ENCODE results near the gene ELAVL2.
A peak's percentile ranks its signal among the peaks of the same experiment; 100 is the strongest.

ELAVL2 gene

DNA sequence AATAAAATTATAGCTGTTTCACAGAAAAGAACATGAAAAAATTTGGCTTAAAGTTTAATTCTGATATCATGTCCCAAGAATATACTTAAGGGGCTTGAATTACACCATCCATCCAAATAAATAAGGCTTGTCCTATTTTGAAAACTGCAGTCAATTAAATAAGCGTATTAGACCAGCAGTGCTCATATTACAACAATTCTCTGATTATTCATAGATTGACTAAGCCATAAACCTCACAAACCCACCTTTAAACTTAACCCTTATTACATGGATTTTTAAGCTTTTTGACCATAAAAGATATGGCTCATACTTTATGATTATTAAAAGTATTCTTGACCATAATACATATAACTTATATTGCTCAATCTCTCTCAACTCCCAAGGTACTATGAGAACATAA is 127.9 kb downstream of the ELAVL2 start:
- no peak overlapping the region for H3K27ac Mint-ChIP-seq

DNA sequence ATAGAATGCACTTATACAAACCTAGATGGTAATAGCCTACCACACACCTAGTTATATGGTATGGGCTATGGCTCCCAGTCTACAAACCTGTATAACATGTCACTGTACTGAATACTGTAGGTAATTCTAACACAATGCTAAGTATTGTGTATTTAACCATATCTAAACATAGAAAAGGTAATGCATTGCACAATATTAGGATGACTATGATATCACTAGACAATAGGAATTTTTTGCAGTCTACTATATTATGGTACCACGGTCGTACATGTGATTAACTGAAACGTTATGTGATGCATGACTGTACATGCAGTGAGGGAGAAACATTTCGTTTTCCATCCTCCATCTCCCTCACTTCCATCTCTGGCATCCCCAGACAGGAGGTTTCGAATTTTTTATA is 130.5 kb downstream of the ELAVL2 start:
- no peak overlapping the region for H3K27ac Mint-ChIP-seq
- H3K9me3 Mint-ChIP-seq: no peaks in the 10 kb centered on the region
- H3K36me3 Mint-ChIP-seq (ENCODE audit: low read depth): no peaks in the 10 kb centered on the region
- no peaks in the 10 kb centered on the region for H3K27me3 Mint-ChIP-seq (ENCODE audit: low read depth, poor library complexity)
- peaks cover 8% of the 10 kb centered on the region for H3K4me1 Mint-ChIP-seq
- no peak overlapping the region for H3K4me3 Mint-ChIP-seq
- DNase-seq: no peak
- TF ChIP-seq, protein P1, sequence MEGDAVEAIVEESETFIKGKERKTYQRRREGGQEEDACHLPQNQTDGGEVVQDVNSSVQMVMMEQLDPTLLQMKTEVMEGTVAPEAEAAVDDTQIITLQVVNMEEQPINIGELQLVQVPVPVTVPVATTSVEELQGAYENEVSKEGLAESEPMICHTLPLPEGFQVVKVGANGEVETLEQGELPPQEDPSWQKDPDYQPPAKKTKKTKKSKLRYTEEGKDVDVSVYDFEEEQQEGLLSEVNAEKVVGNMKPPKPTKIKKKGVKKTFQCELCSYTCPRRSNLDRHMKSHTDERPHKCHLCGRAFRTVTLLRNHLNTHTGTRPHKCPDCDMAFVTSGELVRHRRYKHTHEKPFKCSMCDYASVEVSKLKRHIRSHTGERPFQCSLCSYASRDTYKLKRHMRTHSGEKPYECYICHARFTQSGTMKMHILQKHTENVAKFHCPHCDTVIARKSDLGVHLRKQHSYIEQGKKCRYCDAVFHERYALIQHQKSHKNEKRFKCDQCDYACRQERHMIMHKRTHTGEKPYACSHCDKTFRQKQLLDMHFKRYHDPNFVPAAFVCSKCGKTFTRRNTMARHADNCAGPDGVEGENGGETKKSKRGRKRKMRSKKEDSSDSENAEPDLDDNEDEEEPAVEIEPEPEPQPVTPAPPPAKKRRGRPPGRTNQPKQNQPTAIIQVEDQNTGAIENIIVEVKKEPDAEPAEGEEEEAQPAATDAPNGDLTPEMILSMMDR (IDR thresholded peaks at IDR 0.05): no peak

More for the DNA sequence above, 127.9 kb downstream of the ELAVL2 start:
- Mint-ChIP-seq H3K4me1 (peaks cover 8% of the 10 kb centered on the region), H3K4me3 (no peak overlapping the region), H3K9me3 (no peaks in the 10 kb centered on the region), H3K27me3 (ENCODE audit: low read depth, poor library complexity) (no peaks in the 10 kb centered on the region), H3K36me3 (ENCODE audit: low read depth) (no peaks in the 10 kb centered on the region)
- TF ChIP-seq, protein P1 (IDR thresholded peaks at IDR 0.05): no peak
- no peak for DNase-seq

DNA sequence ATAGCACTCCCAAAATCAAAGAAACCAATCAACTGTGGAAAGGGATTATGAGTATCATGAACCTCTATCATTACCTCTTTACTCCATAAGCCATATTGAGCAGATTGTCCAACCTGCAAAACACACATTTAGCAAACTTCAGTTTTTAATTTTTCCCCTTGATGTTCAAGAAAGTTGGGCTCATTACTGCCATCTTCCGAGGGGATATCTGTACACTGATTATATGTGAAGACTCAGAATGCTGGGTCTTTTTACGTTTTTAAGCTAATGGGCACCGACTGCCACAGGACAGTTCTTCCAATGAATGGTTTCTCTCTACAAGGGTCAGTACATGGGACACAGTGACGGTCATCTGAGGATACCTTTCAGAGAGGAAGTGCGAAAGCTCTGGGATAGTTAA is 132.7 kb downstream of the ELAVL2 start:
- H3K27me3 Mint-ChIP-seq (ENCODE audit: low read depth, poor library complexity): no peaks in the 10 kb centered on the region
- no peak for DNase-seq
- no peaks in the 10 kb centered on the region for H3K36me3 Mint-ChIP-seq (ENCODE audit: low read depth)
- H3K9me3 Mint-ChIP-seq: no peaks in the 10 kb centered on the region
- H3K4me3 Mint-ChIP-seq: no peak overlapping the region
- TF ChIP-seq, protein P1 (IDR thresholded peaks at IDR 0.05): no peak
- H3K27ac Mint-ChIP-seq: no peak overlapping the region
- H3K4me1 Mint-ChIP-seq: peaks cover 15% of the 10 kb centered on the region

DNA sequence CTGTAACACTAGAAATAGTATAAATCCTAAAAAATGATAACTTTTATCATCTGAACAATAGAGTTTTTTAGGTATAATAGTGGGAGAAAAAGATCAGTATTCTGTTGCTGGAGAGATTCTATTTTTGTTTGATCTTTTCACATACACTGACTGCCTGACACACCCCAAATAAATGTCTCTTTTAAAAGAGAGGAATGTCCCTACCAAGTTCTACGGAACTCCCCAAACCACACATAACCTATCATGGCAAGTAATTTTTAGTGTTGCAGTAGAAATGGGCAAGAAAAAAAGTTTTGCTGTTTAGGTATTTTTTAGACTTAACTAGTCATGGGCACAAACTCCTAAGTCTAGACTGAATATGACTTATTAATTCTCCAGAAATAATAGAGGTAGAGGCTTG is 139.1 kb downstream of the ELAVL2 start:
- Mint-ChIP-seq H3K4me1 (peaks cover 52% of the 10 kb centered on the region), H3K27ac (no peak overlapping the region), H3K36me3 (ENCODE audit: low read depth) (no peaks in the 10 kb centered on the region), H3K9me3 (no peaks in the 10 kb centered on the region), H3K4me3 (no peak overlapping the region), H3K27me3 (ENCODE audit: low read depth, poor library complexity) (no peaks in the 10 kb centered on the region)
- no peak for DNase-seq
- TF ChIP-seq, protein P1 (IDR thresholded peaks at IDR 0.05): no peak

DNA sequence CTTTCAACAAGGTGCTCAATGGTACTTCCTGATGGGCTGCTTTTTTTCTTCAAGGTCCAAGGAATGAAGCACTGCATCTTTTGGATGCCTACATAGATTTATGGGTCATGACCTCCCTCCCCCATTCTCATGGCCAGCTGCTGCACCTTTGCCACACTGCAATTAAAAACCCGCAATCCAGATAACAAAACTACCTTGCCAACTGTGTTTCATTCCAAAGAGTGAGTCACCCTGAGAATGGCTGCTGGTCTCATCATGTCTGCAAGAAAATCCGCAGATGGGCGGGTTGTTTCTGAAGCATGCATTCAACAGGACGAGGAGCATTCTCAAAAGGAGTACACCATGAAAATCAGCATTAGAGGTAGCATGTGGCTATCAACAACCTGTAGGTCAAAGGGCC is 139.8 kb downstream of the ELAVL2 start:
- Mint-ChIP-seq H3K4me1 (peaks cover 55% of the 10 kb centered on the region), H3K36me3 (ENCODE audit: low read depth) (no peaks in the 10 kb centered on the region), H3K27me3 (ENCODE audit: low read depth, poor library complexity) (no peaks in the 10 kb centered on the region), H3K4me3 (no peak overlapping the region), H3K27ac (peak overlapping the region; percentile 18), H3K9me3 (no peaks in the 10 kb centered on the region)
- TF ChIP-seq, protein P1 (IDR thresholded peaks at IDR 0.05): no peak
- no peak for DNase-seq

DNA sequence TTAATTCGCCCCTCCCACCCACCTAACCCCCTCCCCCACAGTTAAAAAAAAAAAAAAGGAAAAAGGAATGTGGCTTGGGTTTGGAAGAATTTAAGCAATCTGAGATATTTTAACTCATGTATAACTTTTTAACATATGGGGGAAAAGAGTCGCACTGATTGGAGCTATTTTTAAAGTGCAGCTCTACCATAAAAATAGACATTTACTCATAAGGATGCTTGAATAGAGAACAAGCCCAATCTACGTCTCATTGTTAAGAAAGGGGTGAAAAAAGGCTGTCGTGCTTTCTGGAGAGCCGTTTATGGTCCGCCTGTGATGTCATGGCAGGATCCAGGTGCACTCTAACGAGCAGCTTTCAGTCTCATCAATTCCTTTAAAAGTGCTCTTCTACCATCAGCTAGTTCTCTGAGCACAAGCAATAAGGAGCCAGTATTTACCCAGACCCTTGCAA is 142.4 kb downstream of the ELAVL2 start:
- Mint-ChIP-seq H3K27ac (peak overlapping the region; percentile 55), H3K27me3 (ENCODE audit: low read depth, poor library complexity) (peaks cover 2% of the 10 kb centered on the region), H3K36me3 (ENCODE audit: low read depth) (no peaks in the 10 kb centered on the region), H3K4me3 (no peak overlapping the region), H3K9me3 (no peaks in the 10 kb centered on the region), H3K4me1 (peaks cover 40% of the 10 kb centered on the region)
- TF ChIP-seq, protein P1 (IDR thresholded peaks at IDR 0.05): no peak
- DNase-seq: no peak

All from nephron progenitor cell (in vitro differentiated cells).